Endodermal cell (in vitro differentiated cells): ENCODE measurements around the gene TPM3. TPM values are rescaled to one million over a fixed set of nuclear protein-coding genes. Genes with fewer than 3 reads are reported as not detected.
A peak's percentile ranks its signal among the peaks of the same experiment; 100 is the strongest.

Experiments
- DNase-seq: peaks from one replicate; pipeline ENCODE4 v3.0.0-alpha.2; 2017
- H3K27ac ChIP-seq: 2 replicates; pipeline ENCODE4 v1.5.1; 2013; ENCODE audit warnings: mild to moderate bottlenecking, low read depth, low read length, moderate library complexity
- H3K27me3 ChIP-seq: 2 replicates; pipeline ENCODE4 v1.6.1; 2013; ENCODE audit warnings: mild to moderate bottlenecking, low read length, moderate library complexity; ENCODE audit not compliant: insufficient read depth, control insufficient read depth, poor library complexity, severe bottlenecking
- H3K36me3 ChIP-seq: 2 replicates; pipeline ENCODE4 v1.7.0; 2013; ENCODE audit warnings: mild to moderate bottlenecking, low read length, moderate library complexity; ENCODE audit not compliant: control insufficient read depth, insufficient read depth
- H3K4me1 ChIP-seq: one replicate; pipeline ENCODE4 v1.7.0; 2013; ENCODE audit warnings: low read length; ENCODE audit not compliant: control insufficient read depth, insufficient read depth
- H3K4me3 ChIP-seq: 2 replicates; pipeline ENCODE4 v1.5.1; 2013; ENCODE audit warnings: mild to moderate bottlenecking, low read length, moderate library complexity
- H3K9ac ChIP-seq: 2 replicates; pipeline ENCODE4 v1.6.1; 2013; ENCODE audit warnings: mild to moderate bottlenecking, low read length, moderate library complexity; ENCODE audit not compliant: poor library complexity, severe bottlenecking; ENCODE audit errors: extremely low read depth
- H3K9me3 ChIP-seq: 2 replicates; pipeline ENCODE4 v1.6.1; 2013; ENCODE audit warnings: mild to moderate bottlenecking, low read length, moderate library complexity; ENCODE audit not compliant: control insufficient read depth
- H3K27ac Mint-ChIP-seq: 2 replicates; pipeline ENCODE4 v1.8.0; 2020; ENCODE audit warnings: mixed read lengths
- H3K27me3 Mint-ChIP-seq: 2 replicates; pipeline ENCODE4 v1.8.0; 2021; ENCODE audit warnings: mild to moderate bottlenecking, mixed read lengths; ENCODE audit not compliant: insufficient read depth
- H3K36me3 Mint-ChIP-seq: 2 replicates; pipeline ENCODE4 v1.8.0; 2020; ENCODE audit warnings: low read depth, mixed read lengths
- H3K4me1 Mint-ChIP-seq: 2 replicates; pipeline ENCODE4 v1.8.0; 2020; ENCODE audit warnings: mixed read lengths
- H3K4me3 Mint-ChIP-seq: 2 replicates; pipeline ENCODE4 v1.8.0; 2020; ENCODE audit warnings: mild to moderate bottlenecking, moderate library complexity, mixed read lengths
- H3K9me3 Mint-ChIP-seq: 2 replicates; pipeline ENCODE4 v1.8.0; 2020; ENCODE audit warnings: mild to moderate bottlenecking, mixed read lengths
- CTCF ChIP-seq: fragments of 200-600 bp; sonication (generic); conservative IDR thresholded peaks from 2 replicates; pipeline ENCODE4 v1.5.0; 2021; ENCODE audit warnings: antibody characterized with exemption, mild to moderate bottlenecking
- WGBS, 2 experiments: methylation state at CpG; one replicate each; pipeline versions ENCODE4 v1.1.5 to v1.1.7; 2013; ENCODE audit warnings: missing lambda C conversion rate in 2 of 2, mixed read lengths in 1 of 2; ENCODE audit not compliant: insufficient coverage in 1 of 2, insufficient read length in 1 of 2; 5-methylcytosine and 5-hydroxymethylcytosine counted together
- long read RNA-seq, 4 experiments: library from polyadenylated mRNA in 2 of 4; library from RNA in 1 of 4; library from capped mRNA in 1 of 4; stranded (forward) in 3 of 4; unstranded in 1 of 4; transcript quantifications; one replicate each; pipeline ENCODE4 v2.0.0, GENCODE V29; 2020 to 2021; ENCODE audit warnings: inconsistent platforms in 1 of 4
- polyA plus RNA-seq, 2 experiments: library from polyadenylated mRNA; stranded (reverse); fragments of 50-300 nt; gene quantifications; one replicate each; pipeline ENCODE4 v1.2.3, GENCODE V29; 2013
- total RNA-seq, 2 donors: library from RNA; stranded (reverse); fragmentation: NEBNext Ultra II Directional in 1 of 2; extraction: Animal tissue kit (Norgen Biotek cat#: 25700) in 1 of 2; gene quantifications; 2 replicates in 1 of 2; 3 replicates in 1 of 2; pipeline ENCODE4 v1.2.1, GENCODE V29; 2021

The TPM3 gene
- 100 to 1,000 TPM; 597 to 679 TPM for total RNA-seq
- 357 TPM for polyA plus RNA-seq (2013, experiment 1 of 2)
- 371 TPM for polyA plus RNA-seq (2013, experiment 2 of 2)
- long read RNA-seq, experiment 1, transcript TPM3-213 (4 exons, 2,147 nt), result minor isoform, 9 of 321 reads
- long read RNA-seq, experiment 1, transcript TPM3-212 (8 exons, 3,131 nt), result major isoform, 67 of 321 reads
- long read RNA-seq, experiment 1, partial matches to known transcripts, result 133 of 321 reads
- long read RNA-seq, experiment 1, other reads (novel, unspliced or antisense), result 108 of 321 reads
- long read RNA-seq, experiment 2, transcript TPM3-211 (8 exons, 1,115 nt), result minor isoform, 9 of 1,415 reads
- long read RNA-seq, experiment 2, transcript TPM3-212 (8 exons, 3,131 nt), result major isoform, 1,264 of 1,415 reads
- long read RNA-seq, experiment 2, transcript TPM3-205 (9 exons, 1,771 nt), result minor isoform, 45 of 1,415 reads
- long read RNA-seq, experiment 2, partial matches to known transcripts, result 32 of 1,415 reads
- long read RNA-seq, experiment 2, other reads (novel, unspliced or antisense), result 64 of 1,415 reads
- long read RNA-seq, experiment 3, transcript TPM3-211 (8 exons, 1,115 nt), result minor isoform, 9 of 1,720 reads
- long read RNA-seq, experiment 3, transcript TPM3-212 (8 exons, 3,131 nt), result major isoform, 1,584 of 1,720 reads
- long read RNA-seq, experiment 3, transcript TPM3-205 (9 exons, 1,771 nt), result minor isoform, 30 of 1,720 reads
- long read RNA-seq, experiment 3, partial matches to known transcripts, result 12 of 1,720 reads
- long read RNA-seq, experiment 3, other reads (novel, unspliced or antisense), result 80 of 1,720 reads
- long read RNA-seq, experiment 4, transcript TPM3-211 (8 exons, 1,115 nt), result minor isoform, 16 of 773 reads
- long read RNA-seq, experiment 4, transcript TPM3-205 (9 exons, 1,771 nt), result minor isoform, 19 of 773 reads
- long read RNA-seq, experiment 4, transcript TPM3-212 (8 exons, 3,131 nt), result major isoform, 702 of 773 reads
- long read RNA-seq, experiment 4, partial matches to known transcripts, result 11 of 773 reads
- long read RNA-seq, experiment 4, other reads (novel, unspliced or antisense), result 21 of 773 reads

- Mint-ChIP-seq H3K27ac (no peak within 1 kb of the TSS), H3K4me3 (no peak within 1 kb of the TSS), H3K4me1 (peaks cover 15% of the 10 kb centered on the region), H3K36me3 (no peaks in the 10 kb centered on the region), H3K27me3 (peaks cover 33% of the 10 kb centered on the region), H3K9me3 (no peaks in the 10 kb centered on the region)
- Histone ChIP-seq H3K9me3 (no peaks in the 10 kb centered on the region), H3K27me3 (peaks cover 22% of the 10 kb centered on the region), H3K36me3 (no peaks in the 10 kb centered on the region), H3K27ac (peak within 1 kb of the TSS; percentile 70), H3K9ac (no peak within 1 kb of the TSS), H3K4me1 (peaks cover 9% of the 10 kb centered on the region), H3K4me3 (no peak within 1 kb of the TSS)
- no peak for TF ChIP-seq CTCF
- no peak for DNase-seq
- WGBS, 2 experiments, result 87% methylated on average over 1 of the region's 1 CpG; no CpG with 5 or more reads in 1 of the 2 experiments
Observed at GRCh38 chr1:154191990-154192461, at the start of gene TPM3. TSS of gene TPM3 (minus strand) at chr1:154192100. CDS start at chr1:154192018, 82 bp downstream.

GRCh38 chr1:154240294-154240833, 48.5 kb upstream of the TPM3 start:
- 97 to 100% methylated on average over 1 to 3 of the region's 3 CpGs for WGBS, 2 experiments
- H3K9me3 Mint-ChIP-seq, result no peaks in the 10 kb centered on the region
- H3K9ac ChIP-seq, result no peak overlapping the region
- DNase-seq, result no peak
- no peak overlapping the region for H3K27ac Mint-ChIP-seq
- no peaks in the 10 kb centered on the region for H3K27me3 ChIP-seq
- H3K4me1 ChIP-seq, result no peaks in the 10 kb centered on the region
- no peak overlapping the region for H3K27ac ChIP-seq
- H3K9me3 ChIP-seq, result no peaks in the 10 kb centered on the region
- TF ChIP-seq CTCF, result no peak
- H3K4me3 ChIP-seq, result no peak overlapping the region
- peaks cover 94% of the 10 kb centered on the region for H3K36me3 ChIP-seq
- H3K4me1 Mint-ChIP-seq, result no peaks in the 10 kb centered on the region
- no peak overlapping the region for H3K4me3 Mint-ChIP-seq
- H3K27me3 Mint-ChIP-seq, result no peaks in the 10 kb centered on the region
- peaks cover 87% of the 10 kb centered on the region for H3K36me3 Mint-ChIP-seq

GRCh38 chr1:154239491-154239890, 47.6 kb upstream of the TPM3 start:
- Mint-ChIP-seq H3K4me3 (no peak overlapping the region), H3K9me3 (no peaks in the 10 kb centered on the region)

More at GRCh38 chr1:154239491-154239890, 47.6 kb upstream of the TPM3 start:
- Histone ChIP-seq H3K4me1 (no peaks in the 10 kb centered on the region), H3K27ac (no peak overlapping the region), H3K27me3 (no peaks in the 10 kb centered on the region), H3K9ac (no peak overlapping the region), H3K36me3 (peaks cover 96% of the 10 kb centered on the region), H3K4me3 (no peak overlapping the region), H3K9me3 (no peaks in the 10 kb centered on the region)
- DNase-seq, result no peak
- Mint-ChIP-seq H3K36me3 (peaks cover 86% of the 10 kb centered on the region), H3K4me1 (no peaks in the 10 kb centered on the region), H3K27ac (peak overlapping the region; percentile 11), H3K27me3 (no peaks in the 10 kb centered on the region)
- 97 to 100% methylated on average over 2 to 3 of the region's 3 CpGs for WGBS, 2 experiments
- TF ChIP-seq CTCF, result no peak
